Mucosa of gallbladder (tissue), 1 donor: ENCODE measurements around the gene SPACDR. TPM values are rescaled to one million over a fixed set of nuclear protein-coding genes. Genes with fewer than 3 reads are reported as not detected.

Experiments used
- DNase-seq: peaks from one replicate; pipeline ENCODE4 v3.0.0-alpha.2; 2020; ENCODE audit warnings: low spot score
- total RNA-seq: library from RNA; stranded (reverse); gene quantifications from one replicate; pipeline ENCODE4 v1.2.1, GENCODE V29; 2021
- donor health status: DM: no; HTN: no; CAD: no.

The SPACDR gene
- total RNA-seq, 1 donor from 2014 or later = 1.2 TPM

DNA sequence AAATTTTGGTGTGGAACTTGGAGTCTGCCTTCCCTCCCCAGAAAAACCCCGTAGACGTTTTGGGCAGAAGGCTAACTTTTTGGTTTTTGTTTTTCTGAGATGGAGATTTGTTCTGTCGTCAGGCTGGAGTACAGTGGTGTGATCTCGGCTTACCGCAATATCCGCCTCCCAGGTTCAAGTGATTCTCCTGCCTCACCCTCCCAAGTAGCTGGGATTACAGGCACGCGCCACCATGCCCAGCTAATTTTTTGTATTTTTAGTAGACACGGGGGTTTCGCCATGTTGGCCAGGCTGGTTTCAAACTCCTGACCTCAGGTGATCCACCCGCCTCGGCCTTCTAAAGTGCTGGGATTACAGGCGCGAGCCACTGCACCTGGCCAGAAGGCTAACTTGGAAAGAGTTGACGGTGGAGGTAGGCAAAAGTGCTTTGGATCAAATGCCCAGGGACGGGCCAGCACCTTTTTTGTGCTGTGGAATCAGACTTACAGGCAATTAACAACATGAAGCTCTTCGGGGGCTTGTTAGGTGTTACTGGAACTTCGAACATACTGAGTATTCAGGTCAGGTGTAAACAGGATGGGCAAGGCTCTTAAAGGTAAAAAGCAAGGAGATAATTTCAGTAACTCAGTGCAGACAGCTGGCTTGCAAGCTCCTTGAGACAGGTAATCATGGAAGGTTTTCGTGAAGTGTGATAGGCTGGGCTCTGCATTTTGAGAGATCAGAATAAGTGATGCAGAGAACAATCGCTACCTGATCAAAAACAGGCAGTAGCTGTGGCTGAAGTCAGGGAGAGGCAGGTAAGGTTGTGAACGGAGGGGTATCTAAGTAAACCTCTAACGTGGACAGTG is 29.5 kb downstream of the SPACDR start:
- DNase-seq = no peak

DNA sequence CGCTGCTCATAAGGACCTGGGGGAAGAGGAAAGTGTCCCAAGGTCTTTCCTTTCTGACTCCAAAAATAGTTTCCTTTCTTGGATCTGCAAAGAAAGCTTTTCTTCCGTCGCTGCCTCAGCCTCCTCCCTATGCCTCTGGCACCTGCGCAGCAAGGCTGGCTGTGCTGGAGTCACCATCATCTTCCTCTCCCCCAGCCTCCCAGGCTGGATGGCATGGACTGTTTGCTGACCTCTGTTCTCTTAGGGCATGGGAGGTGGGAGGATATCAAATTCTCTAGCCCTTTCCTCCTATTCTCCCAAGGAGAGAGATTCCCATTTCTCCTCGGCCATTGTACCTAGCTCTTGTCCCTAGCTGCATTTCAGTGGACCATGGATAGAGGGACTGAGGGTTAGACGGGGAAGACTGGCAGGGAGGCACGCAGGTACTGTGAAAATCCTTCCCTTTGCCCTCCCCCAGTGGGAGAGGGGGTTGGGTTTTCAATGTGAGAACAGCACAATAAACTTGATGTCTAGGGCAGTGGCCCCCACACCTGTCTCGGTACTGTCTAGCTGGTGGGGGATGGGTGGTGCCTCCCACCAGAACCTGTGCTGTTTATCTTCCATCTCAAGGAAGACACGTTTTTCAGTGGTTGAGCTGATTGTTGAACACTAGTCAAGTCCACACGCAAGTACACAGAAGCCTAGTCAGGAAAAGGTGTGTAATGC is 30.3 kb downstream of the SPACDR start:
- DNase-seq = no peak

DNA sequence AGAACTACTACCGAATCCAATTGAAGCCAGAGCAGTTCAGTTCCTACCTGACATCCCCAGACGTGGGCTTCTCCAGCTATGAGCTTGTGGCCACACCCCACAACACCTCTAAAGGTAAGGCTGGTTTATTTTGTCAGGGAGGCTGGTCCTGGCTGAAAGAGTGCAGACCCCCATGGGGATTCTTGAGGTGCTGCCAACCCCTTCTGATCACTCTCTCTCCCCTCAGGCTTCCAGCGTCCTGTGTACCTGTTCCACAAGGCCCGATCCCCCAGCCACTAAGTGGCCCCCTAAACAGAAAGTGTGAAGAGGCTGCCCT is 30.8 kb downstream of the SPACDR start:
- no peak for DNase-seq

DNA sequence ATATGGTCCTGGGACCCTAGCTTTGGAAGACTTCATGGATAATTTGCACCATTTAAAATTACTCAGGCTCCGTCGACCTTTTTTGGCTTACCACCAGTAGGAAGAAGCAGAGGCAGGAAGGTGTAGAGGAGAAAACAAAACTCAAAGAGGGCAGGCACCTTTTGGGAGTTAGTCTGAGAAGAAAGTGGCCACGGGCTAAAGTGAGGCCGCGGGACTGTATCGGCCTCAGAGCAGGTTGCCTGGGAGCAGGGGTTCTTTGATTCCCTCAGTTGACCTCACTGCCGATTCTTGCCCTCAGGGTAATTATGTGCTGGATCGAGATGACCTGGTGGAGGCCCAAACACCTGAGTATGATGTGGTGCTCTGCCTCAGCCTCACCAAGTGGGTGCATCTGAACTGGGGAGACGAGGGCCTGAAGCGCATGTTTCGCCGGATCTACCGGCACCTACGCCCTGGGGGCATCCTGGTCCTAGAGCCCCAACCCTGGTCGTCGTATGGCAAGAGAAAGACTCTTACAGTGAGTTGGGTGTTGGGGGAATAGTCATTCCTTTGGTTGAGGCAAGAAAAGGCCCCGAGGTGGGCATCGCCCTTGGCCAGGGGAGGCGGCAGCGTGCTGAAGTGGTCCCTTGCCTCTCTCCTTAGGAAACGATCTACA is 31.3 kb downstream of the SPACDR start:
- DNase-seq = no peak

DNA sequence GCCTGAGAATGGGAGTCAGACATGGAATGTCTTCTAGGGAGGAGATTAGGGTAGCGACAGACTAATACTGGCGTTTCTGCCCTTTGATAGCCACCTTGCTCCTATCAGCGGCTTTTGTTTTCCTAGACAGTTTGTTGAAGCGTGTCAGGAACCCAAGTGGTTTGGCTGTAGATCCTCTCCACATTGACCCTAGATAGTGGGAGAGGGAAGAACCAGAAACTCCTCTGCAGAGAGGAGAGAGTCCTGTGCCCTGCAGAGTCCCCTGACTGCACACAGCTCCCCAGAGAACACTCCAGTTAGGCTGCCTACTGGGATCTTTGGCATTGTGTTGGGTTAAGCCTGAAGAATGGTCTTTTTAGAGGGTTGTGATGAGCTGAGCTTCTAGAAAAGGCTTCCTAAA is 32.0 kb downstream of the SPACDR start:
- DNase-seq = no peak

DNA sequence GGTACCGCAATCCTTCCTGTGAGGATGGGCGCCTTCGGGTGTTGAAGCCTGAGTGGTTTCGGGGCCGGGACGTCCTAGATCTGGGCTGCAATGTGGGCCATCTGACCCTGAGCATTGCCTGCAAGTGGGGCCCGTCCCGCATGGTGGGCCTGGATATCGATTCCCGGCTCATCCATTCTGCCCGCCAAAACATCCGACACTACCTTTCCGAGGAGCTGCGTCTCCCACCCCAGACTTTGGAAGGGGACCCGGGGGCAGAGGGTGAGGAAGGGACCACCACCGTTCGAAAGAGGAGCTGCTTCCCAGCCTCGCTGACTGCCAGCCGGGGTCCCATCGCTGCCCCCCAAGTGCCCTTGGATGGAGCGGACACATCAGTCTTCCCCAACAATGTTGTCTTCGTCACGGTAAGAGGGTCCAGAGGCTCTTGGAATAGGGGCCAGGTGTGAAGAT is 32.7 kb downstream of the SPACDR start:
- DNase-seq = no peak

DNA sequence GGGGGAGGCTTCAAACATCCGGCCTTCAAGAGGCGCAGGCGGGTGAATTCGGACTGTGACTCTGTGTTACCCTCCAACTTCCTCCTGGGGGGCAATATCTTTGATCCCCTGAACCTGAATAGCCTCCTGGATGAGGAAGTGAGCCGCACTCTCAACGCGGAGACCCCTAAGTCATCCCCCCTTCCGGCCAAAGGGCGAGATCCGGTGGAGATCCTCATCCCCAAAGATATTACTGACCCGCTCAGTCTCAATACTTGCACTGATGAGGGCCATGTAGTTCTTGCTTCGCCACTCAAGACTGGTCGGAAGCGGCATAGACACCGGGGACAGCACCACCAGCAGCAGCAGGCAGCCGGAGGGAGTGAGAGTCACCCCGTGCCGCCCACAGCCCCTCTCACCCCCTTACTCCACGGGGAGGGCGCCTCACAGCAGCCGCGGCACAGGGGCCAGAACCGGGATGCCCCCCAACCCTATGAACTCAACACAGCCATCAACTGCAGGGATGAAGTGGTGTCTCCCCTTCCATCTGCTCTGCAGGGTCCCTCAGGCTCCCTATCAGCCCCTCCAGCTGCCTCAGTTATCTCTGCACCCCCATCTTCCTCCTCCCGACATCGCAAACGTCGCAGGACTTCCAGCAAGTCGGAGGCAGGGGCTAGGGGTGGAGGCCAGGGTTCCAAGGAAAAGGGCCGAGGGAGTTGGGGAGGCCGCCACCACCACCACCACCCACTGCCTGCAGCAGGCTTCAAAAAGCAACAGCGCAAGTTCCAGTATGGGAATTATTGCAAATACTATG is 33.4 kb downstream of the SPACDR start:
- DNase-seq = no peak

DNA sequence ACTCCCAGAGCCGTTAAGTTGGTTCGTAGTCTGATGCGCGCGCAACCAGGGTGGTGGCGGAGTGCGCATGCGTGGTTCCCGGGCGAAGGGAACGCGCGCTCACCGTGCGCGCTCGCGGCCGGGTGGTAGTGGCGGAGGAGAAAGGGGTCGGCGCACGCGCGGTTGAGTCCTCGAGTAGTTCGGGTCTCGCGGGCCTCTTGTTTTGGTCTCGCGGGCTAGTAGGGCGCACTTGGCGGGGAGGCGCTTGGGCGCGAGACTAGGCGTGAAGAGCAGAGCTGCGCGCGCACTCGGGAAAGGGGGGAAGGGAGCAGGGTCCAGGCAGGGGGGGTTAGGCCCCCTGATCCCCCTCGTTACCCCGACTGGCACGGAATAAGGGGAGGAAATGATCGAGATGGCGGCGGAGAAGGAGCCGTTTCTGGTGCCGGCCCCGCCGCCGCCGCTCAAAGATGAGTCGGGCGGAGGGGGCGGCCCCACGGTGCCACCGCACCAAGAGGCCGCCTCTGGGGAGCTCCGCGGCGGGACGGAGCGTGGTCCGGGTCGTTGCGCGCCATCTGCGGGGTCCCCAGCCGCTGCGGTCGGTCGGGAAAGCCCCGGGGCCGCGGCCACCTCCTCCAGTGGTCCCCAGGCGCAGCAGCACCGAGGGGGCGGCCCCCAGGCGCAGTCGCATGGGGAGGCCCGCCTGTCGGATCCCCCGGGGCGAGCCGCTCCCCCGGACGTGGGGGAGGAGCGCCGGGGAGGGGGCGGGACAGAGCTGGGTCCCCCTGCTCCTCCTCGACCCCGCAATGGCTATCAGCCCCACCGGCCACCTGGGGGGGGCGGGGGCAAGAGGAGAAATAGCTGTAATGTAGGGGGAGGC is 34.2 kb downstream of the SPACDR start, which contains the start of gene MEPCE:
TSS of gene MEPCE (plus strand) at position 195 of the 856 bp plus-strand sequence. CDS start at position 383, 188 bp downstream.
- peak; percentile 96 for DNase-seq

DNA sequence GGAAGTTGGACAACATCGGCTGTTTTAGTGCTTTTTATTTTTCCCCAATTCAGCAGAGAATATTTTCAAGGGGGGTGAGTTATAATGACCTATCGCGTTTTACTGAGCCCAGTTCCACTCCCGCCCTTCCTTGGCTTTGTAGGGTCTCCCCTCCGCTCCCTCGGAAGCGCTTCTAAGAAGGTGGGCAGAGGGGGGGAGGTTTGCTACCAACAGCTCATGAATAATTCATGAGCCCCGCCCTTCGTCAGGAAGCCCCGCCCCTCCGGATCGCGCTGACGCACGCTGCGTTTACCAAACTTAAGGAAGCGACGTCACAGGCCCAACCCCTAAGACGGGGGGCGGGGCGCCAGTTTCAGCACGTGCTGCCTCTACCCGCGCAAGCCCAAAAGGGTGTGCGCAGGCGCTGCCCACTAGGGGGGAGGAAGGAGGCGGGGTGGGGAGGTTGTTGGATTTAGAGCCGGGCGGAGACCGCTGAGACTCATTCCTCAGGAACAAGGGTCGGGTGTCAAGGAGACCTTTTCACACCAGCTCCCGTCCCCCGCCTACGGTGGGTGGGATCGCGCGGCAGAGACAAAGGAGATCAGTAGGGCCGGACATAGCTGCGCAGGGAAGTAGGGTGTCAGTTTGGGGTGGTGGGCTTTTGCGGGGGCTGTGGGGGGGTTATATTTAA is 35.0 kb downstream of the SPACDR start:
- DNase-seq = peak; percentile 100

DNA sequence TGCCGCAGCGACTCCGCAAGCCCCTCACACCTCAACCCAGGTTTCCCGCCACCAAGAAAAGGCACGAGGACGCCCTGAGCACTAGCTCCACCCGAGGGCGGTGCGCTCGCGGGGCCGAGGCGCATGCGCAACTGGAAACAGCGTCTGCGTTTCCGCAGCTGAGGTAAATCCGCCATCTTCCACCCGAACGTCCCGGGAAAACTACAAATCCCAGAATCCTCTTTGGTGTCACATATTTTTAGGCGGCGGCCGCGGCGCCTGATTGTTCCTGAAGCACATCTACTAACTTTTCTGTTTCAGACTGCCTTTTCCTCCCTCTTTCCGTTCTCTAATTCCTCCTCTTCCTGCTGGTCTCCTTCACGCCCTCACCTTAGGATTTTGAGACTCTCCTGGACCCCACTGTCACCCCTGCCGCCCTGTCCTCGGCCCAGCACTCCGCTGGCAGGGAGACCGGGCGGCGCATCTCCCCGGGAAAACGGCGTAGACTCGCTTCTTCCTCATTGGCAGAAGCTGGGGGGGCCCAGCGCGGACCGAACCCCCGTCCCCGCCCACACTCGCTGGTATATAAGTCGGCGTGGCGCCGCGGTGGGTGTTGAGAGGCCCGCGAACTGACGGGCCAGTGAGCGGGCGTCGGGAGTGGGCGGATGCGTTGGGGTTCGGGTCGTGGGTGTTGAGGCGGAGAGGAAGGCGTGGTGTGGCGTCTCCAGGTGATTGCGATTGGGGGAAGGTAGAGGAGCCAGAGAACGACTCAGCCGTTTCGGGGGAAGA is 35.7 kb downstream of the SPACDR start, which contains the start of gene ZCWPW1:
TSS of gene ZCWPW1 (minus strand) at position 505 of the 768 bp plus-strand sequence. CDS start 8,054 bp downstream, outside the sequence.
- peak; percentile 96 for DNase-seq

DNA sequence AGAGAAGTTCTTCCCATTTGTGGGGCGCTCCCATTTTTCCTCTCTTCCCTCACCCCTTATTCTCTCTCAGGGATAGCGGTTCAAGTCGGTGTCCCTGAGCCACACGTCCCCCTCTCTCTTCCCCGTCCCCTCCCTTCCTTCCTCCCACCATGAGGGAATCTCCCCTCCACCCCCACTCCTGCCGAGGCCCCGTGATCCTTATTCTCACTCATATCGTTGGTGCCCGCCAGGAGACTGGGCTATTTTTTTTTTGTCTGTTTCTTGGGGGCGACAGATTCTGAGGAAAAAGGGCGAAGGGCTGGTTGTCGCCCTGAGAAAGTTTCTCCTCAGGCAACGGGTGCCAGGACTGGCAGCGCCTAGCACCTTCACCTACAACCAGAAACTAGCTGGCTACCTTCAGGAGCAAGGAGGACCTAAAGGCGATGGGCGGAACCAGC is 36.3 kb downstream of the SPACDR start:
- no peak for DNase-seq

DNA sequence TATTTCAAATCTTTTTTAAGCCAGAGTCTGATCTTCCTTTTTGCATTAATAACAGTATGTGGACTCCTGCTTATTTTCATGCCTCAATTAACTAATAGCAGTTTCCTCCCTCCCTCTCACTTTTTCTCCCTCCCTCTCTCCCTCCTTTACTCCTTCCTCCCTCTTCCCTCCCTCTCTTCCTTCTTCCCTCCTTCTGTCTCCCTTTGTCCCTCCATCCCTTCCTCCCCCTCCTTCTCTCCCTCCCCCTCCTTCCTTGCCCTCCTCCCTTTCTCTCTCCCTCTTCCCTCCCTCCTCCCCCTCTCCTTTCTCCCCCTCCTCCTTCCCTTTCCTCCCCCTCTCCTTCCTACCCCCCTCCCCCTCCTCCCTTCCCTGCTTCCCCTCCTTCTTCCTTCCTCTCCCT is 37.5 kb downstream of the SPACDR start:
- DNase-seq = no peak

DNA sequence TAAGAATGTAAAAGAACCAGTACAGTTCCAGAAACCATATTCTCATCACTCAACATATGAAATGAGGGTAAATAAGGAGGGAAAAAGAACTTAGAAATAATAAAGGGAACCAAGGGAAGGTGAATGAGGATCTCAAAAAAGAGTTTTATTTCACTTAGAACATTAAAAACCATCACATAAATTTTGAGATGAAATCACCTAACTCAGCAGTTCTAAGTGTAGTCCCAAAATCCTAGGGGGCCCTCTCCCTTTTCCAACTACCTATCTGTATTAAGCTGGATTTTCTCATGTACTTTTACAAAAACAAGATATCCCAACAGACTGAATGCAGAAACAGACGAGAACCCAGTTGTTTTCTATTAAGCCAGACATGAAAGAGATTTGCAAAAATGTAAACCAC is 38.7 kb downstream of the SPACDR start:
- DNase-seq = no peak

DNA sequence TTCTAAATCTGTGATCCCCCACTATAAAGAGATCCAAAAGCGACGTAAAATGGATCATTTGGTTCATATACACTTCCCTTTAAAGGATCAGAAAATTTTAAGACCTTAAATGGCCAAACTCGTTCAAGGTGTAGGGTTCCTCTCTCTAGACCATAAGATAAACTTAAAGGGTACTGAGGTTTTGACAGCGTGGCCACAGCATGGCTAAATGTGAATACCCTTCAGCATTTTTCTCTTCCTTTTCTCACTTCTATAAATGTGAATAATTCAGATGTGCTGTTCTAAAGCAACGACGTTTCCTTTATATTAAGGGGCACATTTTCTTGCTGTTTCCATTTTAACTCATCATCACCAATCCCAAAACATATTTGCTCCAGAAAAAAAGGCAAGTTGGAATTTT is 40.7 kb downstream of the SPACDR start:
- DNase-seq = no peak

DNA sequence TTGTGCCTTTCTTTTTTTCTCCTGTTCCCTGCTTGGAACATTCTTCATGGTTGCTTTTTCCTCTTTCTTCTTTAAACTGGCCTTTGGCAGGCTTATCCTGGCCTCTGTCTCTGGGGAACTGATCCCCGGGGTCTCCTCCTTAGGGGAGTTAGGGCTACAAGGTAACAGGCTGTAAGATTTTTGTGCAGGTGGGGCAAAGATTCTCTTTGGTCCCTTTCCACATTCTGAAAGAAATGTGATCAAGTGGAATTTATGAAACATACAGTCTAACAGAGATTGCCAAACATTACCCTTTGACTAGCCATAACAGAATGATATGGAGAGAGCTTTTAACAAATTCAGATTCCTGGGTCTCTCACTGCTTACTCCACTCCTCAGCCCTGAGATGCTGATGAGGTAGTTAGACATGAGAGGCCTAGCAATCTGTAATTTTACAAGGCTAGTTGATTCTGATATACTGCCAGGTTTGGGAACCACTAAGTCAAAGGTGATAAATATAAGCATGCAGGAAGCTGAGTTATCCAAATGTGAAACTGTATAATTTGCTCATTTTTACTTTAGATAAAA is 44.3 kb downstream of the SPACDR start:
- no peak for DNase-seq

DNA sequence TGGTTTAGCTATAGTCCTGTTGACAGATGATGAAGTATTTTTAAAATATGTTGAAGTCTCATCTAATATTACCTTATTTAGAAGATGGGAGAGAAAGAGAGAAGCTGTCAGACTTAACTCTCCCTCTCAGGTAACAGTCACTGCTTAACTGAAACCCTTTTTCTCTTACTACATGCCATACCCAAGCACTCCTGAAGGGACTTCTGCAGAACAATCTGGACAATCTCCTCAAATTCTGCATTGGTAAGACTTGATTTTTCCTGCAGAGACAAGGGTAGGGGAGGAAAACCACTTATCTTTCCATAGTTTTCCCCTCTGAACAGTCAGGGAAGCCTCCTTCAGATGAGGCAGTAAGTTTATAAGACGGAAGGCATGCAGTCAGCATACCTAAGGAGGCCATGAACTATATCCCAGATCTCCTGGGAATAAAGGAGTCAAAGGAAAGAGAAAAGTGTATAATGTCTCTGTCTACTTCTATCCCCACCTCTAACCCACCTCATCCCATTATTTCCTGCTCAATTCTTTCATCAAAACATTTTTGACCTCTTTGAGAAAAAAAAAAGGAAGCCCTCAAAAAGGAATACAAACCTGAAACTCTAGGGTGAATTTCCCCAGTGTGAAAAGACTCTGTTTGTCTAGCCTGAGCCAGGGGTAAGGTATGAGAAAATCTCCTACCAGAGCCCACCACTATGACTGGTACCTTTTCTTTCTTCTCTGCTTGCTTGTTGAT is 45.0 kb downstream of the SPACDR start:
- DNase-seq = no peak

DNA sequence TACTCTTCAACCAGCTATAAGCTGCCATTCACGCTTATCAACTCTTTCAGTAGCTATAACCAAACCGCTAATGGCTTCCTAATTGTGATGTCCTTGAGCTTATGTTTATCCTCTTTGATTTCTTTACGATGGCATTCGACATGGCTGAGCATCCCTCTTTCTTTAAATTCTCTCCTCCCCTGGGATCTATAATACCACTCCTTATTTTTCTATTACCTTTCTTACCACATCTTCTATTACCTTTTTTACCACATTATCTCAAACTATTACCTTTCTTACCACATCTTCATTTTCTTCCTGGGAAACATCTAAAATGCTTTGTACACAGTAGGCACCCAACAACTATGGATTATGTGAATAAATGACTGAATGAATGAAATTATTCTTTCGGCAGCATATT is 48.6 kb downstream of the SPACDR start:
- no peak for DNase-seq

DNA sequence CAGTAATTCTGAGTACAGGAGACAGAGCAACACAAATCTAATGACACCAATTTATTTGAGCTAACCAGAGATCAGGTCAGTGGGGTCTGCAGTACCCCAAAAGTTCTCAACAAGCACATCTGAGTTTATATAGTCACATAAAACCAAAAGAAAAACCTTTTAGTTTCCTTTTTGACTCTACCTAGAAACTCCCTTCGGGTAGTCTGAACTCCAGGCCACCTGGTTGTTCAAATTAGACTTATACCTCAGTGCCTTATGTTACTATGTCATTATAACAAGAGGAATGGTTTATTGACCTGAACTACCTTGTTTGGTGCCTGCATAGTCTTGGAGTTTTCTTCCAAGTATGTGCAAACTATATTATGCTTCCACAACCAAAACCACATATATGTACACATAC is 50.2 kb downstream of the SPACDR start:
- DNase-seq = no peak
